H1 (cell line): ENCODE data around the gene ARHGEF19.

Source experiments
- EZH2 ChIP-seq: fragments of 200-600 bp; sonication (generic); IDR thresholded peaks from 2 replicates; pipeline ENCODE4 v1.7.1; 2012; ENCODE audit warnings: low read depth, mild to moderate bottlenecking, moderate library complexity, low read length, inconsistent platforms; ENCODE audit not compliant: severe bottlenecking
- GTF2F1 ChIP-seq: IDR thresholded peaks from 2 replicates; pipeline ENCODE4 v1.6.1; 2012; ENCODE audit warnings: low read depth, low read length, improper control_type of control experiment, borderline replicate concordance
- HDAC2 ChIP-seq, 2 experiments: fragments of 300-600 bp in 1 of 2; sonication (generic) in 1 of 2; IDR thresholded peaks; 2 replicates each; pipeline ENCODE4 v1.6.1; 2011 to 2012; ENCODE audit warnings: low read depth in 2 of 2, low read length in 2 of 2, mild to moderate bottlenecking in 2 of 2, moderate library complexity in 2 of 2, borderline replicate concordance in 1 of 2, inconsistent platforms in 1 of 2
- HDAC6 ChIP-seq: IDR thresholded peaks from one replicate; pipeline ENCODE4 v1.7.1; 2012; ENCODE audit warnings: low read depth, mild to moderate bottlenecking, inconsistent platforms, low read length, moderate library complexity
- JUND ChIP-seq: IDR thresholded peaks from 2 replicates; pipeline ENCODE4 v1.6.1; 2011; ENCODE audit warnings: mild to moderate bottlenecking, improper control_type of control experiment, low read length
- TAF1 ChIP-seq: IDR thresholded peaks from 2 replicates; pipeline ENCODE4 v1.6.1; 2011; ENCODE audit warnings: mild to moderate bottlenecking, low read depth, low read length
- TCF12 ChIP-seq: IDR thresholded peaks from 2 replicates; pipeline ENCODE4 v1.6.1; 2011; ENCODE audit warnings: low read depth, mild to moderate bottlenecking, low read length
- TF ChIP-seq, protein P1 (sequence below): IDR thresholded peaks from 2 replicates; pipeline ENCODE4 v1.6.1; 2012; ENCODE audit warnings: inconsistent platforms
- TF ChIP-seq, protein P2 (sequence below), 3 experiments: IDR thresholded peaks; 1 replicate in 2 of 3; 2 replicates in 1 of 3; pipeline versions ENCODE4 v1.5.1 to v1.6.1; 2011; ENCODE audit warnings: low read length in 3 of 3, mild to moderate bottlenecking in 3 of 3, inconsistent platforms in 2 of 3, low read depth in 1 of 3, moderate library complexity in 1 of 3; ENCODE audit not compliant: insufficient read depth in 1 of 3; ENCODE audit errors: control extremely low read depth in 1 of 3

DNA sequence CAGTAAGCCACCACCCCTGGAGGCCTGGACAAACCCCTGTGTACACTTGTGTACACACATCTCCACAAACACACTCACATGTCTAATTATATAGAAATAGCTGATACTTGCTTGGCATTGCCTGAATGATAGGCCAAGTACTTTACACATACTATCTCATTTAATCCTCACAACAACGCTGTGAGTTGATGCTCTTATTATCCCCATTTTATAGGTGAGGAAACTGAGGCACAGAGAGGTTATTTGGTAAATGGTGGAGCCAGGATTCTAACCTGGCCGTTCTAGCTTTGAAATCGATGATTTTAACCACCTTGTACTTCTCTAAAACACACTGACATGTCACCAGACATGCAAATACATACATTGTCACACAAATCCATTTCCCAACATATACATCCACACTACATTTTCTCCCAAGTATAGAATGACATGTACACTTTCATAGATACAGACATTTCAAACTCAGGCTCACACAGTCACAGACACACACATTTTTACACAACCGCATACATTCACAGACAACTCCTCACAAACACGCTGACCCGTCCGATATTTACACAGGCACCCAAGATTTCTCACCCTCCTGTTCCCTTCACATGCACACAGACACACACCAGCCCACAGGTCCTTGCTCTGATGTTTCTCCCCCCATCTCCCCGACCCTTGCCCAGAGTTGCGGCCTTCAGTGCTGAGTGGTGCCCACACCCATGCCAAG is 3.2 kb downstream of the ARHGEF19 start:
- TF ChIP-seq HDAC2 (IDR thresholded peaks at IDR 0.05; ENCODE audit: borderline replicate concordance in 1 of 2, low read depth in 2 of 2, low read length in 2 of 2) (no peak), GTF2F1 (no peak), TAF1 (no peak), TCF12 (no peak), EZH2 (no peak), HDAC6 (no peak), JUND (no peak)
- TF ChIP-seq, protein P1, sequence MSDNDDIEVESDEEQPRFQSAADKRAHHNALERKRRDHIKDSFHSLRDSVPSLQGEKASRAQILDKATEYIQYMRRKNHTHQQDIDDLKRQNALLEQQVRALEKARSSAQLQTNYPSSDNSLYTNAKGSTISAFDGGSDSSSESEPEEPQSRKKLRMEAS, result no peak
- TF ChIP-seq, protein P2, sequence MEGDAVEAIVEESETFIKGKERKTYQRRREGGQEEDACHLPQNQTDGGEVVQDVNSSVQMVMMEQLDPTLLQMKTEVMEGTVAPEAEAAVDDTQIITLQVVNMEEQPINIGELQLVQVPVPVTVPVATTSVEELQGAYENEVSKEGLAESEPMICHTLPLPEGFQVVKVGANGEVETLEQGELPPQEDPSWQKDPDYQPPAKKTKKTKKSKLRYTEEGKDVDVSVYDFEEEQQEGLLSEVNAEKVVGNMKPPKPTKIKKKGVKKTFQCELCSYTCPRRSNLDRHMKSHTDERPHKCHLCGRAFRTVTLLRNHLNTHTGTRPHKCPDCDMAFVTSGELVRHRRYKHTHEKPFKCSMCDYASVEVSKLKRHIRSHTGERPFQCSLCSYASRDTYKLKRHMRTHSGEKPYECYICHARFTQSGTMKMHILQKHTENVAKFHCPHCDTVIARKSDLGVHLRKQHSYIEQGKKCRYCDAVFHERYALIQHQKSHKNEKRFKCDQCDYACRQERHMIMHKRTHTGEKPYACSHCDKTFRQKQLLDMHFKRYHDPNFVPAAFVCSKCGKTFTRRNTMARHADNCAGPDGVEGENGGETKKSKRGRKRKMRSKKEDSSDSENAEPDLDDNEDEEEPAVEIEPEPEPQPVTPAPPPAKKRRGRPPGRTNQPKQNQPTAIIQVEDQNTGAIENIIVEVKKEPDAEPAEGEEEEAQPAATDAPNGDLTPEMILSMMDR (IDR thresholded peaks at IDR 0.05; ENCODE audit: control extremely low read depth in 1 of 3, insufficient read depth in 1 of 3, low read depth in 1 of 3, low read length in 3 of 3), result no peak
